ENCODE measurements around the gene SLC41A3.
"Not testable (repeated sequence)": the region's sequence is repeated elsewhere in the genome, so short reads cannot be mapped to it uniquely, and the experiment has no call there.

The SLC41A3 gene

DNA sequence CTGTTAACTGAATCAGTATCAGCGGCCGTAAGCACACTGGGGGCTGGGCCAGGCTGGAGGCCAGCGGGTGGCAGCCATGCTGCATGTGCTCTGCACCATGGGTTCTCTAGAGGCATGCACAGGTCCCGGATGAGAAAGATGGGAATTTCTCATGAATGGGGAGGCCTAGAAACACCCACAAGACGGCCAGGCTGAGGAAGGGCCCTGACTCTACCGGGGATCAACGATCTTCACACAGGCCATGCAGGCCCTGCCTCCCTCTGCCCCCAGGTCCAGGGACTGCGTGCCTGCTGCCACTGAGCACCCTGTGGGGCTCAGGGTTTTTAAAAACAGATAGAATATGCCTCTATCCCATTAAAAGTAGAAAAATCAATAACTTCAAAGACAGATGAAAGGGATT, 32.7 kb downstream of the SLC41A3 start:
- DNase-seq, result no peak

DNA sequence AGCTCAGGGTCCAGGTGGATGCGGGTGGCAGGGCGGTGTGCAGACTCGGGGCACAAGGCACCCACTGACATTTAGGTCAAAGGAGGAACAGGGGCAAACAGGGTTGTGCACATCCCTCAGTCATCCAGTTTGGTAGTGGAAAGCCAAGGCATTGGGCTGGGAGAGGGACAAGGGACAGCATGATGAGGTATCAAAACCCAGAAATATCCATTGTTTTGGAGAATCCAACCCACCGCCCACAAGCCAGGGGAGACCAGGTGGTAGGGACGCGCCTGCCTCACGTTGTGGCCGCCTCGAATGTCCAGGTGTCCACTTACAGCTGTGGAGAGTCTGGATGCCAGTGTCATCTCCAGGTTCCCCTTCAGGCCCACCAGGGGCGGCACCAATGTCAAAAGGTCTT, 33.3 kb downstream of the SLC41A3 start:
- no peak for DNase-seq

DNA sequence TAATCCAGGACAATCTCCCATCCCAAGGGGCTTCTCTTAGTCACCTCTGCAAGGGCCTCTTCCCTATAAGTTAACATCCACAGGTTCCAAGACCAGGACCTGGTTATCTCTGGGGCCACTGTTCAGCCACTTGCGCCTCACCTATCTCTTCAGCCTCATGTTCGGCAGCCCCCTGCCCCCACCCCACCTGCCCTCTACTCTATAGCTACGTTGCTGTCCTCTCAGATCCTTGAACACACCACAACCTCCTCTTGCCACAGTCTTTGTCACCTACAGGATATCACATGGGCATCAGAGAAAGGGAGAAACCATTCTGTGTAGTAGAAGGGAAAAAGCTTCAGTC, 33.9 kb downstream of the SLC41A3 start:
- DNase-seq, result no peak

DNA sequence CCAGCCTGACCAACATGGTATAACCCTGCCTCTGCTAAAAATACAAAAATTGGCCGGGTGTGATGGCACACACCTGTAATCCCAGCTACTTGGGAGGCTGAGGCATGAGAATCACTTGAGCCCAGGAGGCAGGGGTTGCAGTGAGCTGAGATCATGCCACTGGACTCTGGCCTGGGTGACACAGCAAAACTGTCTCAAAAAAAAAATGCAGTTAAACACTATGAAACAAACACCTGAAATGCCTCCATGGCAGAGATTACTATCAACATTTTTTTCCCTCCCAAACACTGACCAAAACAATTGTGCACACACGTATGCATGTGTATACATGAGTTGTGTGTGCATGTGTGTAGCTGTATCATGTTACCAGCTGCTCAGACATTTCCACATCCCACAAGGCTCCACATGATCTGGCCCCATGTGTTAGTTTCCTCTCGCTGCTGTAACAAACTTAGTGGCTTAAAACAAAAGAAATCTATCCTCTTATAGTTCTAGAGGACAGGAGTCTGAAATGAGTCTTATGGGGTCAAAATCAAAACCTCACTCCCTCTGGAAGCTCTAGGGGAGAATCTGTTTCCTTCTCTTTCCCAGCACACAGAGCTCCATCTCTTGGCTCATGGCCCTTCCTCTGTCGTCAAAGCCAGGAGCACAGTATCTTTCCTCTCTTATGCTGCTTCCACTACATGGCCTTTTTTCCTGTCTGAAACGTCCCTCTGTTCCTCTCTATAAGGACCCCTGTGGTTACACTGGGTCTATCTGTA, 34.5 kb downstream of the SLC41A3 start:
- DNase-seq, result no peak

DNA sequence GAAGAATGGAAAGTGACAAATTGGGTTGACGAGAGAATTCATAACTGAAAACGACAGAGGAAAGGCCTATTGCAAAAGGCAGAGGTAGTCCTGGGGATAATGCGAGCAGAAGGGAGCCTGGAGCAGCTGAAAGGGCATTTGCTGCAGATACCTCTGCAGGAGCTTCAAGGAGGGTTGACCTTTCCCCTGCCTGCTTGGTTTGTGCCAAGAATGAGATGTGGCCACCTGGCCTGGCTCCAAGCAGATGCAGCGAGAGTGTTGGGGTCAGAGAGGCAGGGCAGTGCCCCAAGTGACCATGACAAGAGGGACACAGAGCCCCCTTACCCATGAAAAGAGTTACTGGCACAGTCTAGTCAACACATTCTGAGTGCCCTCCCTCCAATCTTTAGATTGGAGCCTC, 43.5 kb downstream of the SLC41A3 start:
- DNase-seq, result no peak

DNA sequence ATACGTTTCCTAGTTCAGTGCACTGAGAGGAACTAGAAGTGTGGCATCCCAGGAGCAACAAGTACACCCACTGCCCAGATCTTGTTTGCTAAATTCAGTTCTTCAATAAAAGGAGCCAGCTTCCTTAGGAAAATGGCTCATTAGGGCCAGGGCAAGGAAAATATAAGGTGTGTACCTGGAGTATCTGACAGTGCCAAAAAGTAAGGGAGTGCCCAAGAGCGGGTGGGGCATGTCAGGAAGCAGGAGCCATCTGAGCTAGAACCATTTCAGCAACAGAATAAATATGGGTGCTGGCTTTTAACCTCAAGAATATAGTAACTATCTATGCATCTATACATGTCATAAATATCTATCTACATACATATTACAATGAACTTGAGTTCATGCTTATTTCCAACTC, 44.1 kb downstream of the SLC41A3 start:
- no peak for DNase-seq

DNA sequence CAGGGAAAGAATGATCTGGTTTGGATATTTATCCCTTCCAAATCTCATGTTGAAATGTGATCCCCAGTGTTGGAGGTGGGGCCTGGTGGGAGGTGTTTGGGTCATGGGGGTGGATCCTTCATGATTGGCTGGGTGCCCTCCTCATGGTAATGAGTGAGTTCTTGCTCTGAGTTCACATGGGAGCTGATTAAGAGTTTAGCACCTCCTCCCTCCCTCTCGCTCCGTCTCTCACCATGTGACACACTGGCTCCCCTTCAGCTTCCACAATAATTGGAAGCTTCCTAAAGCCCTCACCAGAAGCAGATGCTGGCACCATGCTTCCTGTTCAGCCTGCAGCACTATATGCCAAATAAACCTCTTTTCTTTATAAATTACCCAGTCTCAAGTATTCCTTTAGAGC, 45.1 kb downstream of the SLC41A3 start:
- DNase-seq, result not testable (repeated sequence)

DNA sequence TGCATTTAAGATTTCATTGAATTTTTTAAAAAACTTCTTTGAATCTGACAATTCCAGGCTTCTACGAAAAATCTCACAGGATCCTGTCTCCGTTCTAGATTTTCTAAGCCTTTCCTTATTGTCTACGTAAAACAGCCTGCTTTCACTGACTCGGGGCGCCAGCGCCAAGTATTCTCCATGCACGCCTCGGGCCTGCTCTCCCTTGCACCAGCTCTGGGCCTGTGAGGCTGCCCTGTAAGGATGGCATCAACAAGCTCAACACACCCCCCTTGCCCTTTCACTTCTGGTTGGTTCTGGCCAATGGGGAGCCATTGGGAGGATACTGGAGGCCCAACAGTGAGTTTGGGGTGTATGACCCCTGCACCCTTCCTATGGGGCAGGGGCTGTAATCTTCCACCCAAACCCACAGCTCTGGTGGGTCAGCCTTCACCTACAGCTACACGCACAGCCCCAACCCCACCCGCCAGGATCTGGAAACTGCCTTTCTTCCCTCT, 47.8 kb downstream of the SLC41A3 start:
- DNase-seq, result no peak

DNA sequence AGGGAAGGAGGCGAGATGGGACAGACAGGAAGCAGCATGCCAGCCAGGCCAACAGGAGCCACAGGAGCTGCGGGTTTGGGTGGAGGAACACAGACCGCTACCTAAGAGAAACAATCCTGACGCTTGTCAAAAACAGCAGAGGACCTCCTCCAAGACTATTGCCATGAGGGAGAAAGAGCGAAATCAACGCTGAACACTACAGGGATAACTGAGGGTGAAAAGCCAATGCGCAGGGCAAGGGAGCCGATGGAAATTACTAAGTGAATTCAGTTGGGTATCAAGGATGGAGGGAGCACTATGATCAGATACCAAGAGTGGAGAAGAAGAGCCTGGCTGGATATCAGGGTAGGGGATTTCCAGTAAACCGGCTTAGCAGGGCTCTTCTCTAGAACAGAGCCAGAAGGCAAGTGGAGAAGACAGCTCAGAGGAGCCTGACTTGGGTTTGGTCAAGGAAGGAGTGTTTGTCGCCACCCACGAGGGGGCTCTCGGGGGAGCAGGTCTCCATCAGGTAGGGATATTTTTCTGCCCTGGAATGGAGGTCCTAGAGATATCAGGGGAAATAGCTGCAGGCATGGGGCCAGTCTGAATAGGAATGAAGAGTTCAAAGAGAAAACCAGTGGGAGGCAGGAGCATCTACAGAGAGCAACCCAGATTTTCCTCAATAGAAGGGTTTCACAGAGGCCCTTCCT, 48.4 kb downstream of the SLC41A3 start:
- DNase-seq, result peak; percentile 49

DNA sequence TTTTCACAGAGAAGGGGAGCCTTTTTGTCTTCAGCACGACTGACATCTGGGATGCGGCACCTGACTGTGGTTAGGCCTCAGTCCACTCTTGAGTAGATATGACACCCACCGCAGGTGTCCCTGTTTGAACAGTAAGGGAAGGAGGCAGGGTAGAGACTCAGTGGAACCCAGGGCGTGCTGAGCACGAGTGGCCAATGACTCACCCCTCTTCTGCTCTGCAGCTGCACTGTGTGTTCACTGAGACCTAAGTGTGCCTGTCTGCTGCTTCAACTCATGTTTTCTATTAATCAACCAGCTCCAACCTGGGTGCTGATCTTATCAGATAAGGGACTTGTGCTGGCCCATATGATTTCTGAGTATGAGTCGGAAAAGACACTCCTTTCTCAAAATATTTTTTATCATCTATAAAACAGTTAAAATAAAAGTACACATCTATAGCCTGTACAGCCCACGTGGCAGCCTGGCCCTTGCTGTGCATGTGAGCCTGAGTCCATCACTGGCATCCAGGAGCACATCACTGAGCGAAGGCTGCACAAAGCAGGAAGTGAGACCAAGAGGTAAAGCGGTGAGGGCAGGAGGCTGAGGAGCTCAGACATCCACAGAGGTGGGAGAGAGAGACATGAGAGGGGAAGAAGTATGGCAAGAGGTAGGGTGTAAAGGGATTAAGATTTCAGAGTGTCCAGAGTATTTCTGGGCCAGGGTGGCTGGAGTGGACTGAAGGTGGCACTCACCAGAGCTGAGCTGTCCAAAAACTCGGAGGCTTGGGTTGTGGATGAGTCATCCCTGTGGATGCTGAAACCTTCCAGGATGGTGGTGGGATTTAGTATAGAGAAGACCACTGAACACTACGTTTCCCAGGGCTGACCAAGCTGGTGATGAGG, 49.2 kb downstream of the SLC41A3 start:
- DNase-seq, result no peak

DNA sequence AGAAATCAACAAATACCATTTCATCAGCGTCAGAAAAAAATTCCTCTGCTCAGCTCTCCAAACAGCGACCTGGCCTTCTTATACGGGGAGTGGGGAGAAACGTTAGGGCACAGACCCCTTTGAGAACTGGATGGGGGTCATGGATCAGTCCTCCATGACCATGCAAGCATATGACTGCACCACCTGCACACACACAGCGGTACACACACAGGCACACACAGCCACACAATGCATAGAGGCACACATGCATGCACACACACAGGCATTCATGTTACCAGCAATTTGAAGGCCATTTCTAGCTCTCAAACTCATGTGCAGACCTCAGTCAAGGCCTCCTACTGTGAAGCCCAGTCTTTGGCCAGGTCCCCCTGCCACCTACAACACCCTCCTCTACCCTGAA, 50.2 kb downstream of the SLC41A3 start:
- DNase-seq, result no peak

DNA sequence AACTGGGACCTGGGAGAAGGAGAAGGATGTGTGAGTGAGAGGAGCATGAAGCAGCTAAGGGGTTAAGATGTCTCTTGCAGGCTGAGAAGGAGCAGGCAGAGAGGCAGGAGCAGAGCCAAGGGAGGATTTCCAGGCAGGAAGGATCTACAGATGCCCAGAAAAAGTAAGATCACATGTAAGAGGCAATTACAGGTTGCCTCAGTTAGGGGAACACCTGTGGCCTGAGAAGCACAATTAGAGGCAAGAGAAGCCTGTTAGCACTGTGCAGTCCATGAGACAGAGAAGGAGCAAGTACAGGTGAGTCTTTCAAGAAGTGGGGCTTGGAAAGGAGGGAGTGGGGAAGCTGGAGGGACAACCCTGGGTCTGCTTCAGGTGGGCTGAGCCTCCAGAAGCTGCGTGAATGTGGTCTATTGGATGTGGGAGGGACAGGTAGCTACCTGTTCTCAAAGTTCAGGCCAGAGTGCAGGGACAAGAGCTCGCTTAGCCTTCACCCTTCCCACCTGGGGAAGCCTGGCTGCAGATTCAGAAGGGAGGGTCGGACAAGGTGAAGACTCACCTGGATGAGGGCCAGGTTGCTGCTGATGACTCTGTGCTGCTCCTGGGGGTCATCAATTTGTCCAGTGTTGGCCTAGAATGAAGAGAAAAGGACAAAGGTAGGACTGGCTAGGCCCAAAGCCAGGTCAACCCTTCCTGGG, 50.7 kb downstream of the SLC41A3 start:
- no peak for DNase-seq

DNA sequence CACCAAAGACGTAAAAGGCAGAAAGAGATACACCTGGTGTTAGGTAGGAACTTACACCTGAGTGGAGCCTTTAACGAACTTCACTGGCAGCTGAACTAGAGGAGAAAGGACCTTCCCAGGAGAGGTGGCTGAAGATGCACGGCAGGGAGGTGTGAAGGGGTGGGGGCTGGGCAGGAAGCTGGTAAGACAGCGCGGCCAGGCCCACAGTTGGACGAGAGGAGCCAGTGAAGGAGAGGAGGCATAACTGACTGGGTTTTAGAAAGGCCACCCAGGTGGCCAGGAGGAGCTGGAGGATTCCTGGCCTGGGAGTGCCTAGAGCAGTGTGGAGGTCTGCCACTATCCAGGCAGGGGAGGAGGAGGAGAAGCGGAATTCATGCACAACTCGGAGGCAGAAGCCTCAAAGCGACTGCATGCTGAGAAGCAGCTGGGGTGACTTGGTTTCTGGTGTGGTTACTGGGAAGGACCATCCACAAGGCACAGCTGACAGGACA, 51.9 kb downstream of the SLC41A3 start:
- no peak for DNase-seq

DNA sequence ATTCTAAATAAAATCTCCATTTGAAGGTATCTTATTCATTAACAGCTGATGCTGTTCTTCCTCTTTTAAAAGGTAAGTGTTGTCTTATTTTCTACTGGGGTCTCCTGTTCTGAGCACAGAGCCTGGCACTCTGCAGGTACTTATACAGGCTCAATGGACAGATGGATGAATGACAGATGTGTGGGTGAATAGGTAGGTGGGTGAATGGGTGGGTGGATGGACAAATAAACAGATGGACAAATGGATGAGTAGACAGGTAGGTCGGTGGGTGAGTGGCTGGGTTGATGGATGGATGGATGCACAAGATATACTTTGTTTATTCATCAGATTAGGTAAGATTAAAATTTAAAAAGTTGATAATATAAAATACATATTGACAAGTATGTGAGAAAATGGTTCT, 53.5 kb downstream of the SLC41A3 start:
- no peak for DNase-seq

DNA sequence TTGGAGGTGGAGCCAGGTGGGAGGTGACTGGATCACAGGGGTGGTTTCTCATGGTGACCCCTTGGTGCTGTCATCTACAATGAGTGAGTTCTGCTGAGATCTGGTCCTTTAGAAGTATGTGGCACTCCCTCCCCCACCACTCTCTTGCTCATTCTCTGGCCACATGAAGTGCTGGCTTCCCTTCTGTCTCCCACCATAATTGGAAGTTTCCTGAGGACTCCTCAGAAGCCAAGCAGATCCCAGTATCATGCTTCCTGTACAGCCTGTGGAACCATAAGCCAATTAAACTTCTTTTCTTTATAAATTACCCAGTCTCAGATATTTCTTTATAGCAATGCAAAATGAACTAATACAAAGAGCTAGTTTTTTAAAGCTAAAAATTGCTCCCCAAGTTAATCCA, 54.7 kb downstream of the SLC41A3 start:
- DNase-seq, result no peak

DNA sequence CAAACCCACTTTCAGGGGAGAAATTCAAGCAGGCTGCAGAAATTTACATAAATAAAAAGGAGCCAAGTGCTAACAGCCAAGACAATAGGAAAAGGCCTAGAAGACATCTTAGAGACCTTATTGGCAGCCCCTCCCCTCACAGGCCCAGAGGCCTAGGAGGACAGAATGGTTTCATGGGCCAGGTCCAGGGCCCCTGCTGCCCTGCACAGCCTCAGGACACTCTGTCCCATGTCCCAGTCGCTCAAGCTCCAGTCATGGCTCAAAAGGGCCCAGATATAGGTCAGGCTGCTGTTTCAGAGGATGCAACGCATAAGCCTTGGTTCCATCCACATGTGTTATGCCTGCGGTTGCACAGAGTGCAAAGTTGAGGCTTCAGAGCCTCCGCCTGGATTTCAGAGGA, 55.8 kb downstream of the SLC41A3 start:
- DNase-seq, result no peak

DNA sequence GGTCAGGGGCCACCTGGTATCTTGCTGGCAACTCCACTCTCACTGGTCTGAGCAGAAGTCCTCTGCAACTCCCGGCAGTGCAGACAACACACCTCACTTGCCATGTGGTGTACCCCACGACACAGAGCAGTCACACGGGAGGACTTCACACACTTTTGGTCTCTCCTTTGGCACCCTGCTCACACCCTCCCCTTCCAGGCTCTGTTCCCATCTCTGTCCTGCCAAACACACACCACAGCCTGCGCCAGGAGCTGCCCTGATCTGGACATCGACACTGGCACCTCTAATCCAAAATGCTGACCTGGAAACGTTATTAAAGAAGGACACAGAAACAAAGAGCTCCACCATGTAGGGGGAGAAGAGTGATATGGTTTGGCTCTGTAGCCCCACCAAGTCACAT, 57.2 kb downstream of the SLC41A3 start:
- DNase-seq, result no peak

DNA sequence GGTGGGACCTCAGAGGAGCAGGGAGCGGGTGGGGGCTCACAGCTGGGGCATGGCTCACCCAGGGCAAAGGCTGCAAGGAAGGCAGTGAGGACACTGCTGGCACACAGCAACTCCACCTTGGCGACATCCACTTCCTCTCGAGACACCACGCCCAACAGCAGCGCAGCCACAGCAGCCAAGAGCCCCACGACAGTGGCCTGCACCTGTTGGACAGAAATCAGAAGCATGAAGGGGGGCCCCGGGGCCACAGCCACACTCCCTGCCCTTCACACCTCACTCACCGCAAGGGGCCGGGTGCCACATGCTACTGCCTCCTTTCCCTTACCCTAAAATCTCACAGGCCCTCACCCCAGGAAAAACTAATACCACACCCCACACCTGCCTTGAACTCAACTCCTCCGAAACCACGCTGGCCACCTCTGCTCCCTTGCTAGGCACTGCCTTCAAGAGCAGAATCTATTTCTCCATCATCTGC, 57.6 kb downstream of the SLC41A3 start:
- no peak for DNase-seq

DNA sequence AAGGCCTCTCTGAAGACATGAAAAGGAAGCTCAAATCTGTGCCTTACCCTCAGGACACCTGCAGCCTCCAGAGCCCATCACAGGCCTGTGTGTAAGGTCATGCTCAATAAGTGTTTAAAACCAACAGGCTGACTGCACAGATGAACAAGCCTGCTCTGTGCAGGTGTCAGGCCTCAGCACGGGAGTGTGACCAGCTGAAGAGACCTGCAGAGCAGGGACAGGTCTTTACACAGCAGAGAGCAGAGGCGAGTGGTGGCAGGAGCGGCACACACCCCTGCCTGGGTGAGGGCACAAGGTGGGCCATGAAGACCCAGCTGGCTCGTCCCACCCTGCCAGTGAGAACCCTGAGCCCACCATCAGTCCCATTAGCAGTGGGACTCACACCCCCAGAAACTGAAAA, 58.1 kb downstream of the SLC41A3 start:
- DNase-seq, result no peak

DNA sequence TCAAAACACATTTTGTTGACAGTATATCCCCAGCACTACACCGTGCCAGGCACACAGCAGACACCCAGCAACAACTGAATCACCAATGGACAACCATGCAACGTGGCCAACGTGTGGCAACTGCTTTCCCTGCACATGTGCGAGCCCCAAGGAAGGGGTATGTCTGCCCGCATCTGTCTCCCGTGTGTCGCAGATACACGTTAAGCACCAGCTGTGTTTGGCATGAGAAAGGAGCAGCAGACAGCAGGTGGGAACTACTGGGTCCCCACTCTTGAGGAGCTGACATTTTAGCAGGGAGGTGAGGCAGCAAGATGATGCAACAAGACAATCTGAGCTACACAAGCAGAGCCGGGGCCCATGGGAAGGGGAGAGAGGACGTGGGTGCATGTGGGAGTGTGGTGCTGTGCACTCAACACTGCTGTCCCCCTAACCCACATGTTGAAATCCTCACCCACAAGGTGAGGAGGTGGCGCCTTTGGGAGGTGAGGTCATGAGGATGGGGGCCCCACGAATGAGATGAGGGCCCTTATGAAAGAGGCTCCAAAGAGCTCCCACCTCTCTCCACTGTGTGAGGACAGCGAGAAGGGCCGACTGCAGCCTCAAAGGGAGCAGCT, 58.7 kb downstream of the SLC41A3 start:
- DNase-seq, result no peak

DNA sequence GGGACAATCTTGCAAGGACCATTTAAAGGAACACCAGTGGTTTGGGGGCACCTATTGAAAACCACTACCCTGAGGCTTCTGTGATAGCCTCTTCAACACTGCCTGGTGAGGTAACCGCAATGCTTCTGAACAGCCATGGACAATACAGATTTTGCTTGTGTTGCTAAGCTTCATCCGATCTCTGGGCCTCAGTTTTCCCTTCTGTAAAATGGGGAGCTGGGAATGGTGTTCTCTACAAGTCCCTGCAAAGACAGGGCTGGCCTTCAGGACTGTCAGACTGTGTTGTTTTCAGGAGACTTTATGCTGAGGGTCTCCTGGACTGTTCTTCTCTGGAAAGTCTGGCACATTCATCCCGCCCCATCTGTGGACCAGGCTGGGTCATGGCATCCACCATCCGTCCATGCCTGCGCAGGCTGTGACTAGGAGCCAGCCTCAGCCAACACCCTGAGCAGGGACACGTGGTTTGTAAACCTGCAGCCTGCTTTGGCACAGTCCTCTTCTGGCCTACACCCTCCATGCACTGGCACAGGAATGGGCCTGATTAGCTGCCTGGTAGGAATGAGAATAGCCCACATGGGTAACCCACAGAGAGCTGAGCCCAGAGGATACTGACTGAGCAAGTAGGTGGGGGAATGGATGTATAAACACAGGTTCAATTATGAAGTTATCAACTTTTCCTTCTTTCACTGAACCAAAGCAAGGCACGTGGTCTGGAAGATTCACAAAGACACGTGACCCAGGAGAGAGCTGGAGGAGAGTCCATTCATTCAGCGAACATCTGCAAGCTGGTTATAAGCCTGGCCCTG, 59.7 kb downstream of the SLC41A3 start:
- DNase-seq, result no peak

Measured in NCI-H1694 treated with DMSO at 0.1 percent for 48 hours (cell line).